ENCODE data around the gene MMD. TPM values are rescaled to one million over a fixed set of nuclear protein-coding genes. Genes with fewer than 3 reads are reported as not detected.
A peak's percentile ranks its signal among the peaks of the same experiment; 100 is the strongest.

MMD gene
- total and polyA plus RNA-seq, 2 of the 13 experiments (the other 11 are each of a cell fraction or from before 2014, with no cell fraction given), result 121 to 225 TPM

- TF ChIP-seq ZBTB49 (CRISPR knock-in tag; IDR thresholded peaks at IDR 0.05; ENCODE audit: borderline replicate concordance) (no peak), CBX1 (IDR thresholded peaks at IDR 0.05; ENCODE audit: low read depth) (no peak), AHDC1 (CRISPR knock-in tag; IDR thresholded peaks at IDR 0.05; ENCODE audit: borderline replicate concordance) (peak; percentile 97; the same call in 1 of the 2 replicates), ZNF607 (CRISPR knock-in tag; IDR thresholded peaks at IDR 0.05; ENCODE audit: borderline replicate concordance) (no peak), ZNF652 (CRISPR knock-in tag; IDR thresholded peaks at IDR 0.05; ENCODE audit: borderline replicate concordance, low read depth) (peak; percentile 63; the same call in 1 of the 2 replicates), HOXA3 (CRISPR knock-in tag; IDR thresholded peaks at IDR 0.05) (peak; percentile 48; the same call in 1 of the 2 replicates), WIZ (CRISPR knock-in tag; IDR thresholded peaks at IDR 0.05) (no peak), ZNF282 (IDR thresholded peaks at IDR 0.05; ENCODE audit: partially characterized antibody) (no peak), ZNF788 (CRISPR knock-in tag; IDR thresholded peaks at IDR 0.05; ENCODE audit: borderline replicate concordance) (no peak), PHF21A (CRISPR knock-in tag; IDR thresholded peaks at IDR 0.05) (peak; percentile 83), RARG (CRISPR knock-in tag; IDR thresholded peaks at IDR 0.05; ENCODE audit: low read depth) (no peak), ZKSCAN1 (IDR thresholded peaks at IDR 0.05; ENCODE audit: low read length) (no peak), ZSCAN25 (CRISPR knock-in tag; IDR thresholded peaks at IDR 0.05) (0 out of 2 replicates have a peak, but pooled peaks have one; percentile 52), ZBTB7A (CRISPR knock-in tag; IDR thresholded peaks at IDR 0.05) (no peak), NKX3-1 (CRISPR knock-in tag; IDR thresholded peaks at IDR 0.05) (peak; percentile 51; the same call in 1 of the 2 replicates), ZNF598 (CRISPR knock-in tag; IDR thresholded peaks at IDR 0.05; ENCODE audit: borderline replicate concordance) (no peak), ATF3 (CRISPR knock-in tag; IDR thresholded peaks at IDR 0.05) (no peak), EEA1 (CRISPR knock-in tag; IDR thresholded peaks at IDR 0.05; ENCODE audit: borderline replicate concordance) (no peak), LCORL (IDR thresholded peaks at IDR 0.05) (no peak), LCORL (CRISPR knock-in tag; IDR thresholded peaks at IDR 0.05) (peak; percentile 52), NFIC (IDR thresholded peaks at IDR 0.05; ENCODE audit: low read length) (peak; percentile 98), NFIB (CRISPR knock-in tag; IDR thresholded peaks at IDR 0.05; ENCODE audit: borderline replicate concordance) (no peak), SP1 (IDR thresholded peaks at IDR 0.05) (no peak), SP1 (CRISPR knock-in tag; IDR thresholded peaks at IDR 0.05) (peak; percentile 8; the same call in 1 of the 2 replicates)
Measured at GRCh38 chr17:55407641-55408566, 13.7 kb downstream of the MMD start (continued).
